Fibroblast of peridontal ligament (primary cell): Measurements from ENCODE around the gene HRH1.
"Not testable (repeated sequence)": the region's sequence is repeated elsewhere in the genome, so short reads cannot be mapped to it uniquely, and the experiment has no call there.

Experiments used
- DNase-seq: peaks from one replicate; pipeline ENCODE4 v3.0.0-alpha.2; 2010; ENCODE audit errors: extremely low read depth

The HRH1 gene

DNA sequence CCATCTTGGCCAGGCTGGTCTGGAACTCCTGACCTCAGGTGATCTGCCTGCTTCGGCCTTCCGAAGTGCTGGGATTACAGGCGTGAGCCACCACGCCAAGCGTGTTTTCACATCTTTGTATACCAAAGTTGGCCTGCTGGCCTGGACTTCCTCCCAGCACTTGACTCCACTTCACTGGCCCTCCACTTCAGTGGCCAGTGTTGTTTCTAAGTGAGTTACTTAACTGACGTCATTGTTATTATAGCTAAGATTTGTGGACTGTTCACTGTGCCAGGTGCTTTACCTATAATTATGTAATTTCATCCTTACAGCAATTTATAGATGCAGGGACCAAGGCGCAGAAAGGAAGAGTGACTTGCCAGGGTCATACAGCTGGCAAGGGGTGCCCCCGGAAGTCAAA is 52.0 kb downstream of the HRH1 start:
- no peak for DNase-seq

DNA sequence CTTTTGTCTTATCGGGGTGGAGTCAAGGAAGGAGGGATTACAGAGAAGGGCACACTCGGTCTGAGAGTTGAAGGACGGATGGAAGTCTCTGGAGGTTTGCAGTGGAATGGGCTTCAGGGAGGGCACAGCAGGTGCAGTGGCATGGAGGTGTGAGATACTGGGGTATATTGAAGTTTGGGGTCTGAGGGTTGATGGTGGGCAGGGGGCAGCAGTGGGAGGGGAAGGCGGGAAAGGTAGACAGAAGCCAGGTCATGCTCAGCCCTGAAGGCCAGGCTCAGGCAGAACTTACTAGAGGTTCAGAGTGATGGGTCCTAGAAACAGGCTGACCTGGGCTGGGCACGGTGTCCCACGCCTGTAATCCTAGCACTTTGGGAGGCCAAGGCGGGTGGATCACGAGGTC is 52.7 kb downstream of the HRH1 start:
- DNase-seq = no peak

DNA sequence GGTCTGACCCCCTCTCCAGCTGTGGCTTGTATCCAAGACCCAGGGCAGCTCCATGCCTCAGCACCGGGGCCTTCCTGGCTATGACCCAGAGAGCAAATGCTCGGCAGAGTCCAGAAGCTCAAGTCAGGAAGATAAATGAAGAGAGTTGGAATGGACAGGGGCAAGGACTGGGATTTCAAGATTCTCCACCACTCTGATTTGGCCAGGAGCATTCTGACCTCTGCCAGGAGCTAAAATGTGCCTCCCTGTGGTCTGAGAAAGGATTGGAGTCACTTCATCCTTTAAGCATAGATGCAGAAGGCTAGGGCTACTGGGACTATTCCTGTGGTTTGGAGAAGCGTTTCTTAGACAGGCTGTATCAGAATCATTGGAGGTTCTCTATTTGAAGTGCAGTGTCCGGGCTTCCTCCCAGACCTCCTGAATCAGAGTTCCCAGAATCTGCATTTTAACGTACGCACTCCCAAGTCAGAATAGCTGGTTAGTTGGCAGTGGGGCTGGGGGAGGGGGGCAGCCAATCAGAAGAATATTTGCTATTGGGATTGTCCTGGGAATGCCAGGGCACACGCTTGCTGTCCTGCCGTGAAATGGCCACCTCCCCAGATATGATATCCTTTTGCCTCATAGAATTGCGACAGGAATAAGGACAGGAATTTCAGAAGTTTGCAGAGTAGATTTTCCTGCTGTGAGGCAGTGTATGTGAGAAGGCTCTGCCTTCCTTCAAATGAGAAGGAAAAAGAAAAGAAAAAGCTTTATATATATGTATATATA is 57.4 kb downstream of the HRH1 start:
- peak; percentile 74 for DNase-seq

DNA sequence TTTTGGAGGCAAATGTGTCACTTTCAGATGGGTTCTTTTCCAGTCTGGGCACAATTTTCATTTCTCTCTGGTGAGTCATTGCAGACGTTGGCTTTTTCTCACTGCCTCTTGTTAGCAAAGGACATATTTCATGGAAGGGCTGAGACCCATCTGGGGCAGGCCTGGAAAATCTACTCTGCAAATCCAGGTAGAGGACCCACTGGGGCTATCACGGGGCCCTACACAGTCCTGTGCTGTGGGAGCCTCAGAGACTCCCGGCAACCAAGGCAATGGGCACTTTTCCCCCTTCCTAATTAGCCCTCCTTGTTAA is 58.0 kb downstream of the HRH1 start:
- DNase-seq = peak; percentile 81

DNA sequence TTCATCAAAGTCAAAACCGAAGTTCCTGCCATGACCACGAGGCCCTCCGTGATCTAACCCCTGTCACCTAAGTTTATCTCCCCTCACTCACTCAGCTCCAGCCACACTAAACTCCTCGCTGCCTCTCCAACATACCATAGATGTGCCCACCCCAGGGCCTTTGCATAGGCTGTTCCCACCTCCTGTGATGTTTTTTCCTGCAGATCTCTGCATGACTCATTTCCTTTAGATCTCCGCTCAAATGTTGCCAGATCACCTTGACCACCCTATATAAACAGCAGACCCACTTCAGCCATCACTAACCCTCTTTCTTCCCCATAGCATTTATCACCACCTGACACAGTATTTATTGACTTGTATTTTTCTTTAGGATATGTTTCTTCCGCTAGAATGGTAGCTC is 58.5 kb downstream of the HRH1 start:
- DNase-seq = no peak

DNA sequence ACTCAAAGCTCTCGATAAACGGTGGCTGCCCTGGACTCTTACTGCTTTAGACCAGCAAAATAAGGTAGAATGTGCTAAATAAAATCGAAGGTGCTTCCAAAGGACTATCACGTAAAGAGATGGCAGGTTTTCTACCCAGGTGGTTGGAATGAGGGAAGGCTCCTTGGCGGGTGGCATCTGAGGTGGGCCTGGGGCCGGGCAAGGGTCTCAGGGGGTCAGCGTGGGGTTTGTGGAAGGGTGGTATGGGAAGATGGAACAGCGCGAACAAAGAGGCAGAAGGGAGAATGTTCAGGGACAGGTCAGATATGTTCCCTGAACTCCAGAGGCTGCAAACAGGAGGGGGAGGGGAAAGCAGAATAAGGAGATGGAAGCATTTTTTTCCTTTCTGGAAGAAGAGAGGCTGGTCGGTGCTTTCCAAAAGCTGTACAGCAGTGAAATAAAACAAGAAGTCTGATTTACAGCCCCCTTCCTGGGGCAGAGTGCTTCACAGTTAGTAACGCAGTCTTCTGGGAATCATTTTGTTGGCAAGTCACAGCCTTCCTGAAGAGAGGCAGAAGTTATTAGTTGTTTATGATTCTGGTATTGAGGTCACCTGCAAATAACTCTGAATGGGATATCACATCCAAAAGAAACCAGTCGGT is 59.6 kb downstream of the HRH1 start:
- no peak for DNase-seq

DNA sequence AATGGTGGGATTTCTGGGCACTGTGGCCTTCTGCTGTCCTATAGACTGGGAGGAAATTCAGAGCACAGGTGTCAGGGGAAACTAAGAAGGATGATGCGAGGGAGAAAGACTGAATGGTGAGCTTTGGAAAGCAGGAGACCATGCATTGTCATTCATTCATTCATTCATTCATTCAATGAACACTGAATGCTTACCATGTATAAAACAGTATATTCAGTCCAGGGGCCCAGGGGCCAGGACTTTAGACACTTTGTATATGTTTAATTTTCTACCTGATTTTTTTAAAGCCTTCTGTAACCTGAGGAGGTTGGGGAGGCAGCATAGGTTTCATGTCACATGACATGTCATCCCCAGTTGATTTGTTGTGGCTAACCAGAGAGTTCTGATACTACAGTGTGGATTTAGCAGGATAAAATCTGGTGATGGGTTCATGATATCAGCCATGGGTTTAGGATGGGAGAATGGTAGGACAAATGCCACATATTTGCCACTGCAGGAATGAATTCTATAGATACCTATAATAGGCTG is 60.2 kb downstream of the HRH1 start:
- no peak for DNase-seq

DNA sequence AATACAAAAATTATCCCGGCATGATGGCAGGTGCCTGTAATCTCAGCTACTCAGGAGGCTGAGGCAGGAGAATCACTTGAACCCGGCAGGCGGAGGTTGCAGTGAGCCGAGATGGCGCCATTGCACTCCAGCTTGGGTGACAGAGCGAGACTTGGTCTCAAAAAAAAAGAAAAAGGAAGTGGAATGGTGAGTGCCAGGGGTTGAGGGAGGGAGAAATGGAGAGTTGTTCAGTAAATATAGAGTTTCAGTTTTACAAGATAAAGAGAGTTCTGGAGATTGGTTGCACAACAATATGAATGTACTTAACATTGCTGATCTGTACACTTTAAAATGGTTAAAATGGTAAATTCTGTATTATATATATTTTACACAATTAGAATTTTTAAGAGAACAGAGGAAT is 63.1 kb downstream of the HRH1 start:
- DNase-seq = not testable (repeated sequence)

DNA sequence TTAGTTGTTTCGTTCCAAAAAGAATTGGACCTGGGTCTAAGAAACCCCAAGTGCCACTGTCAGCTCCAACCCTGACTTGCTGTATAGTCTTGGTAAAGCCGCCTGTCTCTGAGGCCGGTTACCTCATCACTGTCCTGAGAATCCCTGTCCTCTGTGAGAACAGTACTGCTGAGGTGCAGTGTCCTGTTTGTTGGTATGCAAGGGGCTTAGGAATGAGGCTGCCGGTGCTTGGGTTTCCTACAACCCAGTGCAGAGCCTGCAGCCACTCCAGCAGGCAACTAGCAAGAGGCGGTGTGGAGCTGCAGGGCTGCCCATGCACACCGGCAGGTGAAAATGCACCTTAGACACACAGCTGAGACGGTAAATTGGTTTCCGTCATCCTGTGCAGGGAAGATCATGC is 65.9 kb downstream of the HRH1 start:
- DNase-seq = no peak

DNA sequence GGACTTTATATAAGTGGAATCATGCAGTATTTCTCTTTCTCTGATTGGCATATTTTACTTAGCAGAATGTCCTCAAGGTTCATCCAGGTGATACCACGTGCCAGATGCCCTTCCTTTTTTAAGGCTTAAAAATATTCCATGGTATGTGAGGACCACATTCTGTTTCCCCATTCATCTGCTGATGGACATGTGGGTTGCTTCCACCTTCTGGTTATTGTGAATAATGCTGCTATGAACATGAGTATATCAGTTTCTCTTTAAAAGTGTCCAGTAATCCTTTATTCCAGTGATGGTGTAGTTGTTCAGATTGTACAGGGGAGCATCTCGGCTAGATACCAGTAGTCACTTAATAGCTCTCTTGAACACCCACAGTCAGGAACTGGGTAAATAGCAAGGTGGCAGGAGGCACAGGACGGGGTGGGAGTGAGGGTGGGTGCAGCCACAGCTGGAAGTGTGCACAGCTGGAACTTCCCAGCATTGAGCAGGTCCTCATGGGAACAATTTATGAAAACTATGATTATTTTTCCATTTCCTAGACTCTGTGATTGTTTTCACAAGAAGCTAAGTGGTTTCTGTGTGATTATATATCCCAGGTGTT is 67.6 kb downstream of the HRH1 start:
- DNase-seq = peak; percentile 43

DNA sequence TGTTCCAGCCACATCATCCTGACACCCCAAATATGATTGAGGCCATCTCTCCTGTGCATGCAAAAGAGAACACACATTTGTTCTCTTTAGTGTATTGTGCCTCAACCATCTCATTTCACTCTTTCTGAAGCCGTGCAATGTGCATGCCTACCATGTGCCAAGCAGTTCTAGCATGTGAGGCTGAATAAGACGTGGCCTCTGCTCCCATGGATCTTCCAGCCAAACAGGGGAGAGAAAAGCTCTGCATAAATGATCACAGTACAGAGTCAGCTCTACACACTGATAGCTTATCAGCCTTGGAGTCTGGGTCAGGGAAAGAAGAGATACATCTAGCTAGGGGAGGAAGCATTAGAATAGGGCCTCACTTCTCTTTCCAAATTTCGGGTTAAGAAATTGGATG is 69.7 kb downstream of the HRH1 start:
- no peak for DNase-seq

DNA sequence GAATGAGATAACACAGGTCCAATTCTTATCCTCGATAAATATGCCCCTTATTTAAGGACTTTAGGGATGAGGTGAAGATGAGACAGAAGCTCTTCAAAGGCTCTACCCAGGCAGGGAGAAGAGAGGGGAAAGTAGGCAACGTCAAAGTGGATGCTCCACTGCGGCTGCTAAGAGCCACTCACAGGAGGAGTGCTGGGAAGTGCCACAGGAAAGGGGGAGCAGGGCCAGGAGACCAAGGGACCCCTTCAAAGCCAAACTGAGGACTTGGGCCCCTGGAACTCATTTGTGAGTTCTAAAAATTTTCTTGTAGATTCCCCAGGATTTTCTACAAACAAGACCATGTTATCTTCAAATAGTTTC is 70.6 kb downstream of the HRH1 start:
- no peak for DNase-seq

DNA sequence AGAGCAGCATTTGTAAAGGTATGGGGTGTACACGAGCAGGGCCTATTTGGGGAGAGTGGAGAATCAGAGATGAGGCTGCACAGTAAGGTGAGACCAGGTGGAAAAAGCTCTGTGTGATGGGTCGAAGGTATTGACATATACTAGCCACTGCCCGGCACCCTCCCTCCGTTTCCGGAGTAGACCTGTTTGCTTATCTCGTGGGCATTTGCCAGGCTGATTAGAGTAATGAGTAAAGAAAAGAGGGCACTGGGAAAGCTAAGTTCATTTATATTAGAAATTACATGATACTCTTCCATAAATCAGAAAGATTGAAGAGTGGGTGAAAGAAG is 71.7 kb downstream of the HRH1 start:
- no peak for DNase-seq

DNA sequence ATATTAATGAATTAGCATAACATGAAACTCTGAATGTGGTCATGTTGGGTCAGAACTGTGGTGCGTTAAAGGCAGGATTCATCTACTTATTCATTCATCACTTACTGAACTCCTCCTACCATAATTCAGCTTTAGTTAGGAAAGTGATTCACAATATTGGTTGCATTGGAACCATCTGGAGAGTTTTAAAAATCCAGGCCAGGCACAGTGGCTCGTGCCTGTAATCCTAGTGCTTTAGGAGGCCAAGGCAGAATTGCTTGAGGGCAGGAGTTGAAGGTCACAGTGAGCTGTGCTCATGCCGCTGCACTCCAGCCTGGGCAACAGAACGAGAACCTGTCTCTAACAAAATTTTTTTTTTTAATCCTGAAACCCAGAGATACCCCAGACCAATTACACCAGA is 73.7 kb downstream of the HRH1 start:
- DNase-seq = peak; percentile 50

DNA sequence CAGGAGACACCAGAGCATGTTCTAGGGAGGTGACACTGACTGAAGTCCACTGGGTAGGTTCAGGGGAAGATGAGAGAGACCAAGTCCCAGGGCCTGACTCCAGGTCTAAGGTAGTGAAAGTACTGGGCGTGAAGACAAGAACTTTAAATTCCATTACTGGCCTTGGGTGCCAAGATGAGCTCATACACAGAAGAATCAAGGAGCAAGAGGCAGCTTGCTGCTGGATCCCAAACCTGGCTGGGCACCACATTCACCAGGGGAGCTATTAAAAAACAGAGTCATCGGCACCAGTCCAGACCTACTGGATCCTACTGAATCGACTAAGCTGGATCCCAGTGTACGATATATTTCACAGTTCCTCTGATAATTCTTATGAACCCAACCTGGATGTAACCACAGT is 75.8 kb downstream of the HRH1 start:
- no peak for DNase-seq

DNA sequence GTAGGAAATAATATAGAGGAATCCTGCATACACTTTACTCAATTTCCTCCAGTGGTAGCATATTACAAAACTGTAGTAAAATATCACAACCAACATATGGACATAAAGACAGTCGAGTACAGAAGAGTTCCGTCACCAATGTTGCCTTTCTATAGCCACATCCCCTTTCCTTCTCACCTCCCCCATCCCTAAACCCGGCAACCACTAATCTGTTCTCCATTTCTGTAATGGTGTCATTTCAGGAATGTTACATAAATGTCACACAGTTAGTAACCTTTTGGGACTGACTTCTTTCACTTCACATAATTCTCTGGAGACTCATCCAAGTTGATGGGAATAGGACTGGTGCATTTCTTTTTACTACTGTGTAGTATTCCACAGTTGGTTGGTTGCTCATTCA is 76.5 kb downstream of the HRH1 start:
- DNase-seq = no peak

DNA sequence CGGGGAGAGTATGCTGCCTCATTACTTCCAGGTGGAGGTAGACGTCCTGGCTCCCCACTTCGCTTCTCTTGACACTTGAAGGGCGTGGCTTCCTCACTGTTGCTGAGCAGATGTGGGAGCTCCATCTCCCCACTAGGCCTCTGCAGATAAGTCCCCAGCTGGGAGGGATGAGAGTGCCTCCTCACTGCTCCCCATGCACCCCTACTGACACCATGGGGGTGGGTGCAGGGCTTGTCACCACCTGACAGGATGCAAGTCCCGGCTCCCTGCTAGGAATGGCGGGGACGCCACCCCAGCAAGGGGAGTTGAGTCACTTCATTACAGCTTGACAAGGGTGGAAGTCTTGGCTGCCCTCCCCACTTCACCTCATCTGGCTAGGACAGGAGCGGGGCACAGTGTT is 81.1 kb downstream of the HRH1 start:
- no peak for DNase-seq

DNA sequence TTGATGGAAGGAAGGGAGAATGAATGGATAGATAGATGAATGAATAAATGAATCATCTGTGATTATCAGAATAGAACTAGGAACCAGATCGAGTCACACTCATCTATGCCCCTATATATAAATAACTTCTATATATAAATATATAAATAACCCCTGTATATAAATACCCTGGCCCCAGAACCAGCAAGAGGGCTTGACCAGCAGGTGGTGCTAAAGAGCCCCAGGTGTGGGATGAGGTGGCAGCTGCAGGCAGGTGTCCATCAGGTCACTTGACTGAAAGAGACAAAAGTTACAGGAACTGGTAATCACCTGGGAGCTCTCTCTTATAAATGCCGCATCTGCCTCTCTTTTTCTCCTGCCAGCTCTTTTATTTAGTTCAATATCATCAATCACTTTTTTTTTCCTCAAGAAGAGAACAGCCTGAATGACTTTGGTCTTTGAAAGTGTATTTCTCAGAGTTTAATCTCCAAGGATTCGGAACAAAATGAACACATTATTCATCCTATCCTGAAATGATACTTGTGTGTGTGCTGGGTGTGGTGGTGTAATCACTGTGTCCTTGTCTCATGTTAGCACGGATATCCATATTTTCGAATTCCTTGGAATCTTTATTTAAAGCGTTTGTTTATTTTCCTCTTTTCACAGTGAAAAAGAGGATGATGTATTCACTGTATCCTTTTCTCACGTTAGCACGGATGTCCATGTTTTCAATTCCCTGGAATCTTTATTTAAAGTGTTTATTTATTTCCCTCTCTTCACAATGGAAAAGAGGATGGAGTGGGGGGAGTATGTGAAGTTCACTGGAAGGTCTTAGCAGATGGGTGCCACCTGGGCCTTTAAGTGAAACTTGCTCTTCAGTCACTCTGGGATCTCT is 82.5 kb downstream of the HRH1 start:
- peak; percentile 70 for DNase-seq

DNA sequence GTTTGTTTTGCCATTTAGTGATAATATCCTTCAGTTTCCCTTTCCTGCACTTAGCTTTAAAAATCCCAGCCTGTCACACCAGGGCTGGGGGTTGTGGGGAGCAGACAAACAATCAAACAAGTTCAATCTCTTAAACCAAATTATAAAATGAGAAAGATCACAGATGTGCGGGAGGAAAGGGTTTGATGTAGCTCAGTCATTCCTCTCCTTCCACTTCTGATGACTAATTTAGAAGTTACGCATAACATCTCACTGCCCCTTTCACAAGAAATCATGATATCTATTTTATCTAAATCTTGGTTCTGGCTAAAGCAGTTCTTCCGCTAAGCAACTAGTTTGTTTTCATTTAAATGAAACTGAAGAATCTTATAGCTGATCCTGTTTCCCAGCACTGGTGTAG is 83.8 kb downstream of the HRH1 start:
- DNase-seq = peak; percentile 93

DNA sequence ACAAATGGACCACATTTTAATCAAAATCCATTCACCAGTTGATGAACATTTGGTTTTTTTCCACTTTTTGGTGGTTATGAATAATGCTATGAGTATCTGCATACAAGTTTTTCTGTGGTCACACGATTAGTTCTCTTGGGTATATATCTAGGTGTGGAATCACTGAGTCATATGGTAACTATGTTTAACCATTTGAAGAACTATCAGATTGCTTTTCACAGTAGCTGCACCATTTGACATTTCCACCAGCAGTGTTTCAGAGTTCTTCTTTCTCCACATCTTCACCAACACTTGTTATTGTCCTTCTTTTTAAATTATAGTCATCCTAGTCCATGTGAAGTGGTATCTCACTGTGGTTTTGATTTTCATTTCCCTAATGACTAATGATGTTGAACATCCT is 84.6 kb downstream of the HRH1 start:
- peak; percentile 91 for DNase-seq

DNA sequence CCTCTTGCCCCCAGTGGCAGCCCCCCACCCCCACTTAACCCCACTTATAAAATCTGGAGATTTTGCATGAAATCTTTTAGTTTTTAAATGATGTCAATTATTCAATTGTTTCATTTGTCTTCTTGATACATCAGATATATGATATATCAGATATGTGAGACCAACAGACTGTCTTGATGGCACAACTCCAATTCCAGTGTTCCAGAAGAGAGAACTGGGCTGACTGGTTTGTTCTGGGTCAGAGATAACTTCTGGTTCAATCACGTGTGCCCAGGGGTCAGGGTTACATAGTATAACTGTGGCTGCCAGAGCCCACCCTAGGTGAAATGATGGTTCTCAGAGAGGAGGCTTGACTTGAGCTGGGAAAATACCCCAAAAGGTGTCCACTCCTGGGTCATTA is 85.5 kb downstream of the HRH1 start:
- DNase-seq = no peak

DNA sequence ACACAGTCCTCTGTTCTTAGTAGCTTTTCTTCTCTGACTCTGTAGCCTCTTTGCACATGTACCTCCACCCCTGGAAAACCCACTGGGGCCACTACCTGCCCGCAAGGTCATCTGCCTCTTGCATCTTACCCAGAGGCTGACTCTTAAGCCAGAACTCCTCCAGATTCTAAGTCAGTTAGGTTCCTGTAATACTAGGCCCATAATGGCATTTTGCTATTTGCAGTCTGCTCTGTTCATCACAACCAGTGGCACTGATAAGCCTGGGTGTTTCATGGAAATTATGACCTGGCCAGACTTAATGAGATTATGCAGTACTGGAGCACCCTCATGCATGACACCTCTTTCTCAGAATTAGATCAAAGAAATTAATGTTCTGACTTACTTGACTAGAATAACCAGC is 86.2 kb downstream of the HRH1 start:
- no peak for DNase-seq
